HepG2 (cell line): ENCODE measurements around the gene MAML1. TPM values are rescaled to one million over a fixed set of nuclear protein-coding genes. Genes with fewer than 3 reads are reported as not detected.

ENCODE experiments used
- ATAC-seq: fragments of 200-7000 bp; cut with Tn5 transposase; 3 replicates; pipeline ENCODE4 v1.9.1; 2020; ENCODE audit warnings: mild to moderate bottlenecking, moderate library complexity
- BruUV-seq: library from RNA; stranded (reverse); fragments of 400-500 nt; replicated peaks from 2 replicates; lab custom pipeline; 2021; lab: Mats Ljungman, UMichigan
- CTCF ChIA-PET: fragments of 300-600 bp; formaldehyde crosslinking; extraction: SDS; loops from one replicate; lab custom pipeline; 2021; ENCODE audit warnings: low total read pairs, inconsistent platforms, low intra/inter-chr PET ratio; lab: Yijun Ruan, JAX
- POLR2A ChIA-PET: fragments of 350-600 bp; sonication (Branson Sonifier 250); formaldehyde crosslinking; loops from one replicate; lab custom pipeline; 2020; ENCODE audit warnings: antibody characterized with exemption, inconsistent platforms; lab: Yijun Ruan, JAX
- DNase-seq: peaks from one replicate; pipeline ENCODE4 v3.0.0-alpha.2; 2015; ENCODE audit warnings: low spot score
- FAIRE-seq: peaks from 3 replicates; lab custom pipeline; 2011; peaks lifted over from hg19 to GRCh38; lab: Jason Lieb, UNC
- H2AFZ ChIP-seq: one replicate; pipeline ENCODE4 v1.6.1; 2011; ENCODE audit warnings: low read length, inconsistent platforms
- H3K27ac ChIP-seq: fragments of 300-600 bp; 3 replicates; pipeline ENCODE4 v1.8.0; 2011; ENCODE audit warnings: mixed run types, mild to moderate bottlenecking, mixed read lengths, low read length, inconsistent platforms; ENCODE audit not compliant: insufficient read depth; ENCODE audit errors: extremely low read length
- H3K27me3 ChIP-seq, 2 experiments: fragments of 200-600 bp in 1 of 2; 2 replicates in 1 of 2; 3 replicates in 1 of 2; pipeline versions ENCODE4 v1.6.0 to v1.8.0; 2011; ENCODE audit warnings: low read length in 2 of 2, mild to moderate bottlenecking in 2 of 2, moderate library complexity in 2 of 2, inconsistent platforms in 1 of 2; ENCODE audit not compliant: insufficient read depth in 2 of 2, control insufficient read depth in 1 of 2
- H3K36me3 ChIP-seq, 2 experiments: fragments of 200-600 bp in 1 of 2; replicated peaks in 1 of 2; 2 replicates in 1 of 2; 3 replicates in 1 of 2; pipeline versions ENCODE4 v1.5.1 to v1.8.0; 2011; ENCODE audit warnings: low read length in 2 of 2, inconsistent platforms in 1 of 2; ENCODE audit not compliant: insufficient read depth in 2 of 2, control insufficient read depth in 1 of 2
- H3K4me1 ChIP-seq: 2 replicates; pipeline ENCODE4 v1.5.1; 2012; ENCODE audit warnings: low read length, inconsistent platforms; ENCODE audit not compliant: insufficient read depth
- H3K4me2 ChIP-seq: 2 replicates; pipeline ENCODE4 v1.6.0; 2011; ENCODE audit warnings: low read depth, low read length, inconsistent platforms
- H3K4me3 ChIP-seq, 3 experiments: fragments of 200-600 bp in 1 of 3; sonication (generic), shearing (Covaris generic) in 1 of 3; replicated peaks in 1 of 3; 2 replicates each; pipeline ENCODE4 v1.5.1; 2011 to 2016; ENCODE audit warnings: low read length in 3 of 3, inconsistent platforms in 2 of 3, low read depth in 2 of 3, mild to moderate bottlenecking in 2 of 3, control low read depth in 1 of 3, mixed read lengths in 1 of 3; ENCODE audit not compliant: insufficient read depth in 1 of 3
- H3K79me2 ChIP-seq: one replicate; pipeline ENCODE4 v1.6.1; 2011; ENCODE audit warnings: low read length, inconsistent platforms; ENCODE audit not compliant: insufficient read depth
- H3K9ac ChIP-seq: 2 replicates; pipeline ENCODE4 v1.6.0; 2011; ENCODE audit warnings: mild to moderate bottlenecking, low read depth, low read length, inconsistent platforms; ENCODE audit not compliant: insufficient read depth
- H3K9me3 ChIP-seq: 2 replicates; pipeline ENCODE4 v1.5.1; 2012; ENCODE audit warnings: mild to moderate bottlenecking, low read length
- H4K20me1 ChIP-seq: 2 replicates; pipeline ENCODE4 v1.6.0; 2011; ENCODE audit warnings: inconsistent platforms, mild to moderate bottlenecking, low read length, moderate library complexity; ENCODE audit not compliant: insufficient read depth
- ATF4 ChIP-seq, 2 experiments: fragments of 450-650 bp in 1 of 2; sonication (generic) in 1 of 2; formaldehyde crosslinking; IDR thresholded peaks; 2 replicates each; pipeline versions ENCODE4 v1.5.0 to v1.8.0; 2020 to 2022; ENCODE audit warnings: mild to moderate bottlenecking in 1 of 2, missing genetic modification reagents in 1 of 2
- ATF7-NPFF ChIP-seq: sonication (generic); formaldehyde crosslinking; IDR thresholded peaks from 2 replicates; pipeline ENCODE4 v1.8.1; 2023; ENCODE audit warnings: mild to moderate bottlenecking, low read depth, missing genetic modification reagents, moderate library complexity
- CHCHD3 ChIP-seq: sonication (generic); formaldehyde crosslinking; IDR thresholded peaks from 2 replicates; pipeline ENCODE4 v1.8.0; 2022; ENCODE audit warnings: mild to moderate bottlenecking, missing genetic modification reagents, moderate library complexity
- FOXO4 ChIP-seq: sonication (generic); formaldehyde crosslinking; conservative IDR thresholded peaks from 2 replicates; pipeline ENCODE4 v1.8.1; 2023; ENCODE audit warnings: missing genetic modification reagents
- ISX ChIP-seq: sonication (generic); formaldehyde crosslinking; conservative IDR thresholded peaks from 2 replicates; pipeline ENCODE4 v1.5.0; 2020; ENCODE audit warnings: missing genetic modification reagents
- KLF6 ChIP-seq: IDR thresholded peaks from 2 replicates; pipeline ENCODE4 v1.8.0; 2016; ENCODE audit warnings: missing biosample characterization, missing genetic modification reagents
- NKX3-1 ChIP-seq: sonication (generic); formaldehyde crosslinking; IDR thresholded peaks from 2 replicates; pipeline ENCODE4 v1.5.0; 2020; ENCODE audit warnings: missing genetic modification reagents
- NONO ChIP-seq, 2 experiments: fragments of 450-650 bp in 1 of 2; sonication (generic) in 1 of 2; formaldehyde crosslinking in 1 of 2; IDR thresholded peaks in 1 of 2; conservative IDR thresholded peaks in 1 of 2; 2 replicates each; pipeline versions ENCODE4 v1.6.1 to v1.8.0; 2017 to 2022; ENCODE audit warnings: mild to moderate bottlenecking in 1 of 2, missing genetic modification reagents in 1 of 2, moderate library complexity in 1 of 2
- RAD21 ChIP-seq: fragments of 450-650 bp; formaldehyde crosslinking; IDR thresholded peaks from 2 replicates; pipeline ENCODE4 v1.5.0; 2020; ENCODE audit warnings: mild to moderate bottlenecking
- RARA ChIP-seq: IDR thresholded peaks from 2 replicates; pipeline ENCODE4 v1.6.1; 2016; ENCODE audit warnings: missing genetic modification reagents, missing compliant biosample characterization
- RFXANK ChIP-seq: IDR thresholded peaks from 2 replicates; pipeline ENCODE4 v1.6.1; 2016
- SAFB2 ChIP-seq: sonication (generic); formaldehyde crosslinking; IDR thresholded peaks from 2 replicates; pipeline ENCODE4 v1.5.1; 2020; ENCODE audit warnings: missing genetic modification reagents, low read depth, mild to moderate bottlenecking, borderline replicate concordance
- SIN3B ChIP-seq: fragments of 150-350 bp; IDR thresholded peaks from 2 replicates; pipeline ENCODE4 v1.6.1; 2014; ENCODE audit warnings: low read length
- ZFY ChIP-seq: sonication (generic); formaldehyde crosslinking; IDR thresholded peaks from 2 replicates; pipeline ENCODE4 v1.4.0; 2020; ENCODE audit warnings: missing genetic modification reagents
- ZKSCAN8 ChIP-seq: IDR thresholded peaks from 2 replicates; pipeline ENCODE4 v1.6.1; 2016; ENCODE audit warnings: borderline replicate concordance, missing genetic modification reagents, missing compliant biosample characterization
- ZNF296 ChIP-seq: sonication (generic); formaldehyde crosslinking; conservative IDR thresholded peaks from 2 replicates; pipeline ENCODE4 v1.5.0; 2020; ENCODE audit warnings: mild to moderate bottlenecking, missing genetic modification reagents
- ZNF546 ChIP-seq: sonication (generic); formaldehyde crosslinking; conservative IDR thresholded peaks from 2 replicates; pipeline ENCODE4 v1.8.1; 2023; ENCODE audit warnings: mild to moderate bottlenecking, missing genetic modification reagents
- ZSCAN29 ChIP-seq: sonication (generic); formaldehyde crosslinking; conservative IDR thresholded peaks from 2 replicates; pipeline ENCODE4 v1.4.0; 2020; ENCODE audit warnings: mild to moderate bottlenecking, missing genetic modification reagents
- WGBS: methylation state at CpG from one replicate; pipeline ENCODE4 v1.1.6; 2017; ENCODE audit warnings: low lambda C conversion rate; 5-methylcytosine and 5-hydroxymethylcytosine counted together
- in situ Hi-C: cut with HindIII; loops from 2 replicates; pipeline ENCODE4 v1.10.0; 2017; ENCODE audit warnings: low pct_unique_long_range_greater_than_20kb; ENCODE audit not compliant: extremely low pct_ligation_motif_present
- intact Hi-C: fragments of 100-400 bp; cut with micrococcal nuclease; formaldehyde crosslinking; loops from one replicate; pipeline ENCODE4 v1.10.0; 2022; ENCODE audit not compliant: unreplicated experiment
- polyA plus RNA-seq, 8 experiments: library from polyadenylated mRNA; depleted of rRNA in 3 of 8; stranded (reverse) in 7 of 8; unstranded in 1 of 8; fragments of >200 nt; fragmentation: Illumina TruSeq in 4 of 8; extraction: Trizol in 4 of 8; gene quantifications; 2 replicates each; pipeline versions ENCODE4 v1.2.1 to v1.2.3, GENCODE V29; 2011 to 2016; ENCODE audit warnings: low read depth in 4 of 8, missing spikeins in 1 of 8, mixed read lengths in 1 of 8; ENCODE audit not compliant: insufficient read depth in 1 of 8
- total RNA-seq, 5 experiments: library from RNA; depleted of rRNA; stranded (reverse); fragments of >200 nt; fragmentation: Illumina TruSeq; extraction: Trizol; gene quantifications; 2 replicates each; pipeline ENCODE4 v1.2.3, GENCODE V29; 2016; ENCODE audit warnings: low read depth in 1 of 5
- TF ChIP-seq, protein P1 (sequence below): sonication (generic); formaldehyde crosslinking; IDR thresholded peaks from 2 replicates; pipeline ENCODE4 v1.4.0; 2020; ENCODE audit warnings: mild to moderate bottlenecking, missing genetic modification reagents

The MAML1 gene
- total and polyA plus RNA-seq, 2 of the 13 experiments (the other 11 are each of a cell fraction or from before 2014, with no cell fraction given), result 10.0 to 10.8 TPM

DNA sequence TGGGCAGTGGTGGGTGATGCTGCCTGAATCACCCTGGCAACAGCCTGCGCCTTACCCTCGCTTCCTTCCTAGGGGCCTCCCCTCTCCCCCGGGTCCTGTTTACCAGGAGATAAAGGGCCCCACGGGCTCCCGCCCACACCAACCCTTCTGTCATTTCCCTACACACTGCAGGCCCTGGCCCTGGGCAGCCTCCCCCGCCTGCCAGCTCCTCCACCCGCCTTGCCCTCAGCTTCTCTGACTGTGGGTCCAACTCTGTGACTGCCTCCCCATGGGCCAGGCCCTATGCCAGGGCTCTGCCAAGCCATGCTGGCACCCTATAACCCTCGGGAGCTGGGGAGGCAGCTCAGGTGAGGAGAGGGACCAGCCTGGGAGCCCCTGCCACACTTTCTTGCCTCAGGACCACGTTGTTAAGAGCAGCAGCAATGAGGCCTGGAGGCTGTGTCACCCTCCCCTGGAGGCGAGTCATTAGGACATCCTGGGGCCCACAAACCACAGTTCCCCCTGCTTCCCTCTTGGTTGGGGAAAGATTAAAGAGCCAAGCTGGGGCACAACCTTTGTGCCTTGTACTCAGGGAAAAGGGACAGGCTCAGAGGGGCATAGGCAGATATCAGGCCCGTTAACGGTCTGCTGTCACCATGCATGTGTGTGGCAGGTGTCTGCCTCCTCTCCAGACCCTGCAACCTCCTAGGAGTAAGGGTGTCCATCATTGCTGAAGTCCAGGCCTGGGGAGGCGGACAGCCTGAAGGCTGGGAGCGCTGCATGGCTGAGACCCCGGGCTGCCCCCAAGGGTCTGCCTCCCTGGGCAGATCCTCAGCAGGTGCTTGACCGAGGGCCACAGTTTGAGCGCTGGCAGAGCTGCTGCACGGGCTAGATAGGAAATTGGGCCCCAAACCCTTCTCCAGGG, 71.3 kb downstream of the MAML1 start:
- Histone ChIP-seq H3K4me1 (peaks cover 43% of the 10 kb centered on the region), H3K79me2 (peaks cover 27% of the 10 kb centered on the region), H3K27ac (peak overlapping the region; percentile 45), H3K4me2 (peak overlapping the region; percentile 75), H2AFZ (no peak overlapping the region), H3K27me3 (no peaks in the 10 kb centered on the region), H3K9me3 (no peaks in the 10 kb centered on the region), H4K20me1 (peaks cover 20% of the 10 kb centered on the region; the same call in 1 of the 2 replicates), H3K9ac (peak overlapping the region; percentile 86; the same call in 1 of the 2 replicates), H3K36me3 (peaks cover 24 to 32% of the 10 kb centered on the region in 2 experiments; a peak in 4 of 5 replicates), H3K4me3 (peak overlapping the region; percentile 23 to 82 (median 29); a peak in 5 of 6 replicates)
- ChIA-PET CTCF (no interaction called here), POLR2A (interaction anchor here (1.3 to 8.6 kb wide), 5 partner anchors 15 to 71 kb away, joined by 4 to 115 read pairs (median 5); partner anchors contain the start of genes MAML1 and SQSTM1)
- intact Hi-C loops (loop anchor here (2.0 kb wide), 2 partner anchors 15 to 23 kb away; no protein-coding TSS in a partner anchor), in situ Hi-C loops (no loop called here)
- 38% methylated on average over 11 of the region's 18 CpGs for WGBS
- no peak for FAIRE-seq
- DNase-seq, result peak; percentile 44
- peak; percentile 0; the same call in 1 of the 3 replicates for ATAC-seq
- no TSS peak for BruUV-seq
- TF ChIP-seq CHCHD3 (no peak), NKX3-1 (no peak), KLF6 (CRISPR knock-in tag) (no peak), ZSCAN29 (no peak), ISX (no peak), RFXANK (CRISPR knock-in tag) (no peak), RARA (CRISPR knock-in tag) (0 out of 2 replicates have a peak, but pooled peaks have one; percentile 13), ZKSCAN8 (no peak), ATF4 (CRISPR knock-in tag; IDR thresholded peaks at IDR 0.05) (0 out of 4 replicates have a peak, but pooled peaks of 1 of the 2 experiments have one; percentile 16), SIN3B (no peak), FOXO4 (CRISPR knock-in tag) (no peak), ZNF546 (CRISPR knock-in tag) (no peak), NONO (IDR thresholded peaks at IDR 0.05) (no peak), NONO (CRISPR knock-in tag; conservative IDR thresholded peaks at IDR 0.05) (0 out of 2 replicates have a peak, but pooled peaks have one; percentile 34), SAFB2 (CRISPR knock-in tag) (0 out of 2 replicates have a peak, but pooled peaks have one; percentile 20), ZFY (0 out of 2 replicates have a peak, but pooled peaks have one; percentile 15), ATF7-NPFF (no peak), ZNF296 (no peak), RAD21 (CRISPR knock-in tag) (no peak)
- TF ChIP-seq, protein P1, sequence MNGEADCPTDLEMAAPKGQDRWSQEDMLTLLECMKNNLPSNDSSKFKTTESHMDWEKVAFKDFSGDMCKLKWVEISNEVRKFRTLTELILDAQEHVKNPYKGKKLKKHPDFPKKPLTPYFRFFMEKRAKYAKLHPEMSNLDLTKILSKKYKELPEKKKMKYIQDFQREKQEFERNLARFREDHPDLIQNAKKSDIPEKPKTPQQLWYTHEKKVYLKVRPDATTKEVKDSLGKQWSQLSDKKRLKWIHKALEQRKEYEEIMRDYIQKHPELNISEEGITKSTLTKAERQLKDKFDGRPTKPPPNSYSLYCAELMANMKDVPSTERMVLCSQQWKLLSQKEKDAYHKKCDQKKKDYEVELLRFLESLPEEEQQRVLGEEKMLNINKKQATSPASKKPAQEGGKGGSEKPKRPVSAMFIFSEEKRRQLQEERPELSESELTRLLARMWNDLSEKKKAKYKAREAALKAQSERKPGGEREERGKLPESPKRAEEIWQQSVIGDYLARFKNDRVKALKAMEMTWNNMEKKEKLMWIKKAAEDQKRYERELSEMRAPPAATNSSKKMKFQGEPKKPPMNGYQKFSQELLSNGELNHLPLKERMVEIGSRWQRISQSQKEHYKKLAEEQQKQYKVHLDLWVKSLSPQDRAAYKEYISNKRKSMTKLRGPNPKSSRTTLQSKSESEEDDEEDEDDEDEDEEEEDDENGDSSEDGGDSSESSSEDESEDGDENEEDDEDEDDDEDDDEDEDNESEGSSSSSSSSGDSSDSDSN, result 0 out of 2 replicates have a peak, but pooled peaks have one; percentile 32
